Effector memory CD4-positive, alpha-beta T cell (primary cell): ENCODE measurements around the gene MEIS1.

Source experiments
- DNase-seq, 3 donors: peaks; one replicate each; pipeline ENCODE4 v3.0.0-alpha.2; 2020
- H3K27ac ChIP-seq: 2 replicates; pipeline ENCODE4 v1.7.0; 2013; ENCODE audit warnings: mild to moderate bottlenecking, low read length, moderate library complexity; ENCODE audit not compliant: insufficient read depth, poor library complexity, severe bottlenecking
- H3K27me3 ChIP-seq: replicated peaks from 2 replicates; pipeline ENCODE4 v1.7.0; 2013; ENCODE audit warnings: mild to moderate bottlenecking, low read length; ENCODE audit not compliant: insufficient read depth, control insufficient read depth, poor library complexity, severe bottlenecking
- H3K36me3 ChIP-seq: 2 replicates; pipeline ENCODE4 v1.7.0; 2013; ENCODE audit warnings: mild to moderate bottlenecking, low read length, moderate library complexity; ENCODE audit not compliant: control insufficient read depth, insufficient read depth
- H3K4me1 ChIP-seq: 2 replicates; pipeline ENCODE4 v1.7.0; 2013; ENCODE audit warnings: low read length, mild to moderate bottlenecking; ENCODE audit not compliant: control insufficient read depth, insufficient read depth, poor library complexity, severe bottlenecking
- H3K4me3 ChIP-seq: 2 replicates; pipeline ENCODE4 v1.7.0; 2013; ENCODE audit warnings: low read length, low read depth, mild to moderate bottlenecking; ENCODE audit not compliant: insufficient read depth, poor library complexity, severe bottlenecking
- H3K9me3 ChIP-seq: 2 replicates; pipeline ENCODE4 v1.7.0; 2013; ENCODE audit warnings: mild to moderate bottlenecking, low read length, moderate library complexity; ENCODE audit not compliant: control insufficient read depth

MEIS1 gene

GRCh38 chr2:66573416-66573815 is 138.5 kb downstream of the MEIS1 start:
- peaks cover 5% of the 10 kb centered on the region for H3K4me1 ChIP-seq
- H3K4me3 ChIP-seq, result no peak overlapping the region
- H3K9me3 ChIP-seq, result no peaks in the 10 kb centered on the region
- no peaks in the 10 kb centered on the region for H3K36me3 ChIP-seq
- H3K27ac ChIP-seq, result no peak overlapping the region
- peaks cover 15% of the 10 kb centered on the region for H3K27me3 ChIP-seq
- DNase-seq, result no peak

DNA sequence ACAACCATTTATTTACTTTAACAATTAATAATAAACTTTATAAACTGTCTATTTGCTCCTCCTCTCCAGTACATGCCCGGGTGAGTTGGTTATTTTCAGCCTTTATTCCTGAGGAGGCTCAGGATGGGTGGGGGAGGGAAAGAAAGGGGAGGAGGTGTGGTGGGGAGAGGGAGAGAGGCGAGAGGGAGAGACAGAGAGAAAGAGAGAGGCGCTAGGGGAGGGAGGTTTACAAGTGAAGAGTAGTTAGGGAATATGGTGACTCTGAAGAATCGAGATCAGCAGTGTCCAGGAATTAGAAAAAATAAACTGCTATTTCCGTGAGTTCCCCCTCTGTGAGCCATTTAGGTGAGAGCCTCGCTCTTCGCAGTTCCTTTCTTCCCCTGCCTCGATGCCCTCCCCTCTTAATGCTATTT is 138.9 kb downstream of the MEIS1 start:
- H3K9me3 ChIP-seq, result no peaks in the 10 kb centered on the region
- H3K27ac ChIP-seq, result no peak overlapping the region
- H3K4me3 ChIP-seq, result no peak overlapping the region
- H3K36me3 ChIP-seq, result no peaks in the 10 kb centered on the region
- no peak for DNase-seq
- peaks cover 19% of the 10 kb centered on the region for H3K27me3 ChIP-seq
- peaks cover 5% of the 10 kb centered on the region for H3K4me1 ChIP-seq

DNA sequence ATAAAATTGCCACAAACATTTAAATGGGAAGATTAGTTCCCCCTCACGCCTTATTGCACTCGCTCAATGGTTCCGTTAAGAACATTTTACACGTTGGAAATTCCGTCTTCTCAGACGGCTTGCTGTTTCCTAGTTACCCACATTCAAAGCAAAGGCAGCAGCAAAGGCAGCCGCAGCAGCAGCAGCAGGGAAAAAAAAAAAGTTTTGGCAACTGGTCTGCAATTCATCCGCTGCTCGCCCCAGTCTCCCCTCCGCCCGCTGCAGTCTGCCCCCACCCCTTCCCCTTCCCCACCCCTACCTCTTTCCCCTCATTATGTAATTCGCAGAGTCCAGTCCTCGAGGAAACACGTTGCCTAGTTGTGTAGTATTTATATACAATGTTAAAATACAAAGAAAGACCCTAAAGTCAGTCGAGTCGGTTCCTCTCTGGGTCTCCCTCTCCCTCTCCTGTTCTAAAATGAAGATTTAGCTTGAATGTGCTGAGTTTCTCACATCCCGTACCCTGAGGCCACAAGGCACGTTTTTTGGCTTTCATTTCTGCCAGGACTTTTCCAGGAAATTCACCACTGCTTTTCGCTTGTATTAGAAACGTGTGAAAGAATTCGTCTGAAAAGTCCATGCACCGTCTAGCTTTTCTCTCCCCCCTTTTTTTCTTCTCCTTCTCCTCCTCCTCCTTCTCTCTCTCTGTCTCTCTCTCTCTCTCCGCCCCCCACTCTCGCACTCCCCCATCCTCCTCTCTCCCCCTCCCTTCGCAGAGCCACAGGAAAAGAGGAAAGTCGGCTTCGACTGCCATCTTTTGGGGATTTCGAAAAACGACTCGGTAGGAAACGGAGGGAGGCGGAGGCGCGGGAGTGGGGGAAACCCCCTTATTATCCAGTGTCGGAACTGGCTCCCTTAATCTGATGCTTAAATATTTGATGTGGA is 140.0 kb downstream of the MEIS1 start:
- no peaks in the 10 kb centered on the region for H3K9me3 ChIP-seq
- peaks cover 5% of the 10 kb centered on the region for H3K4me1 ChIP-seq
- no peak overlapping the region for H3K4me3 ChIP-seq
- no peak for DNase-seq
- H3K27me3 ChIP-seq, result peaks cover 19% of the 10 kb centered on the region
- H3K27ac ChIP-seq, result no peak overlapping the region
- H3K36me3 ChIP-seq, result no peaks in the 10 kb centered on the region

DNA sequence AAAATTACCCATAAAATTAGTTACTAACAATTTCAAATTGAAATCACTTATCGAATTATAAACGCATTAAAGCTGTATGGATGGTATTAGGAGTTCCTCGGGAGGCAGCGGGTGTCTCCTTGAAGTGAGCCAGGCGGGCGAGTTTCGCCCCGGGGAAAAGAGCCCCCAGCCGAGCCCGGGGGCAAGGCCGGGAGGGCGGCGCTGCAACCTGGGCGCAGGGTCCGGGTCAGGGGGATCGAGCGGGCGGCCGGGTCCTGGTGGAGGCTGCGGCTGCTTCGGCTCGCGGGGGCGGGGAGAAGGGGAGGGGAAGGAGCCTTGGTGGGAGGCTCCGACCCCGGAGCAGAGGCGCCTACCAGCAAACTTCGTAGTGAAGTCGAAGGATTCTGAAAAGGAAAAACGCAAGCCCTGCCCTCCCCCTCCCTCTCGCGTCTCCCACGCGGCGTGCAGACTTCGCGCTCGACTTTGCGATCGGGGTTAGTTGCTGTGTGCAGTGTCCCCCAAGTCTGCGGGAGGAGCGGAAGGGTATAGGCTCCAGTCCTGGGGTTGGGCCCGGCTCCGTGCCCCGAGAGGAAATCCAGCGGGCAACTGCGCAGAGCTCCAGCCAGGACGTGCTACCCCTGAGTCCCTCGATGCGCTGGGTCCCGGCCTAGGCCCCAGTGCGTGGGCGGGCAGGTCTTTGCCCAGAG is 140.8 kb downstream of the MEIS1 start:
- no peak for DNase-seq
- Histone ChIP-seq H3K4me1 (peaks cover 5% of the 10 kb centered on the region), H3K4me3 (no peak overlapping the region), H3K9me3 (no peaks in the 10 kb centered on the region), H3K27ac (no peak overlapping the region), H3K27me3 (peaks cover 19% of the 10 kb centered on the region), H3K36me3 (no peaks in the 10 kb centered on the region)

GRCh38 chr2:66576311-66576560 is 141.3 kb downstream of the MEIS1 start:
- Histone ChIP-seq H3K4me1 (peaks cover 5% of the 10 kb centered on the region), H3K36me3 (no peaks in the 10 kb centered on the region), H3K4me3 (no peak overlapping the region), H3K9me3 (no peaks in the 10 kb centered on the region), H3K27ac (no peak overlapping the region), H3K27me3 (peaks cover 19% of the 10 kb centered on the region)
- DNase-seq, result no peak

- peaks cover 5% of the 10 kb centered on the region for H3K4me1 ChIP-seq
- no peaks in the 10 kb centered on the region for H3K36me3 ChIP-seq
- no peak overlapping the region for H3K4me3 ChIP-seq
- DNase-seq, result no peak
- H3K27ac ChIP-seq, result no peak overlapping the region
- H3K27me3 ChIP-seq, result peaks cover 24% of the 10 kb centered on the region
- H3K9me3 ChIP-seq, result no peaks in the 10 kb centered on the region
Measured at GRCh38 chr2:66576561-66577320, 141.8 kb downstream of the MEIS1 start.

DNA sequence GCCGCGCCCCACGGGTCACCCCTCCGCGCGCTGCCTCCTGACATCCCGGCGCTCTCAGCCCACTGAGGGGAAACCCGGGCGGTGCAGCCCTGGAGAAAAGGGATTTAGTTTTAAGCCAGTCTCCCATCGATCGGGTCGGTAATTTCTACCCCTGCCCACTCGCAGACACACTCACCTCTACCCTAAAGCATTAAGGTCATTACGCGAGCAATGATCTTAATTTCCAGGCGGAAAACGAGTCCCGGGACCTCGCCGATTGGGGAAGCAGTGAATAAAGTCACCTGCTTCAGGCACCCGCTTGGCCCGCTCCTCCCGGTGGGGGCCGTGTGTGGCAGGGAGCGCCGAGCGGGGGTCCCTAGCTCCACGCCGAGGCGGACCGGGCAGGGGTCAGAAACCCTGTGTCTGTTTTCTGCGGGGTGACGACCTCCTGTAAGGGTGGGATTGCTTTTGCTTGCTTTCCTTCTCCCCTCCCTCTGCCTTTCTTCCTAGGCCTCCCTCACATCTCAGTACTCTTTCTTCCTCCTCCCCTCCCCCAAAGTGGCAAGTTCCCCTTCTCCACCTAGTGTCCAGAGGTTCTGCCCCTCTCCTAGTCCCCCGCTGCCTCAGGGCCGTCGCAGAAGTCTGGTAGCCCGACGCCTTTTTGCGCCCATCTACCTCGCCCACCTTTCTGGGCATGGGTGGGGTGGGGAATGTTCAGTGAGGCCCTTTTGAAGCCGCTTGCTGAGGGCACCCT is 142.6 kb downstream of the MEIS1 start:
- Histone ChIP-seq H3K9me3 (no peaks in the 10 kb centered on the region), H3K4me3 (no peak overlapping the region), H3K27me3 (peaks cover 27% of the 10 kb centered on the region), H3K27ac (no peak overlapping the region), H3K4me1 (peaks cover 5% of the 10 kb centered on the region), H3K36me3 (no peaks in the 10 kb centered on the region)
- no peak for DNase-seq

DNA sequence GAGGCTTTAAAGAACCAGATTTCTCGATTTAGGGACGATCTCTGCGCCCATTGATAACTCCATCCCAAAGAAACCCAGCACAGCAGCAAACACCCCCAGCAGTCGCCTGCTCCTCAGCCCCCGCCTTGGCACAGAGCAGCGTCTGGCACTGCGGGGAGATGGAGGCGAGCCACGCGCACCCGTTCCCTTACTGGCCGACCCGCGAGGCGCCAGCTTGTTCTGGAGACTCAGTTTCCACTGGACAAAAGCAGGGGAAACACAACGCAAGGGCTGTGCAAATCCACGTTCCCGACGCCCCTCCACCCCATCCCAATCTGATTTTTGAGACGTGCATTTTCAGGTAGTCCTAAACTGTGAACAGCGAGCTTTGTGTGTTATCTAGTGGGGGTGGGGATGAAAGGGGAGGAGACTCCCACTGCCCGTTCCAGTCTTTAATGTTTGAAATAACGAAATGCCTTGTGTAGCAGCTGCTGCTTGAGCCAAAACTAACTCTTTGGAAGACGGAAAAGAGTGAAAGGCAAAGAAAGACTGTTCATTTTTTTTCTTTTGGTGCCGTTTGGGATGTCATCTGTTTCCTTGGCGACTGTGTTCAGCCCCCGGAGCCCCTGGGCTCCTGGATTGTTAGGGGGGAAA is 143.2 kb downstream of the MEIS1 start:
- DNase-seq, result no peak
- Histone ChIP-seq H3K27me3 (peaks cover 34% of the 10 kb centered on the region), H3K4me3 (no peak overlapping the region), H3K27ac (no peak overlapping the region), H3K36me3 (no peaks in the 10 kb centered on the region), H3K9me3 (no peaks in the 10 kb centered on the region), H3K4me1 (peaks cover 5% of the 10 kb centered on the region)

GRCh38 chr2:66578687-66579106 is 143.8 kb downstream of the MEIS1 start:
- H3K27ac ChIP-seq, result no peak overlapping the region
- H3K4me3 ChIP-seq, result no peak overlapping the region
- no peaks in the 10 kb centered on the region for H3K36me3 ChIP-seq
- H3K4me1 ChIP-seq, result peaks cover 5% of the 10 kb centered on the region
- DNase-seq, result no peak
- H3K9me3 ChIP-seq, result no peaks in the 10 kb centered on the region
- peaks cover 38% of the 10 kb centered on the region for H3K27me3 ChIP-seq
